LNCaP clone FGC (cell line): ENCODE data around the gene PITPNC1.

Experiments
- DNase-seq: peaks from one replicate; pipeline ENCODE4 v3.0.0-alpha.2; 2011; ENCODE audit warnings: low read depth
- H3K4me3 ChIP-seq: 2 replicates; pipeline ENCODE4 v1.5.1; 2011; ENCODE audit warnings: mild to moderate bottlenecking, low read depth, low read length, control low read depth
- CTCF ChIP-seq: IDR thresholded peaks from 2 replicates; pipeline ENCODE4 v1.5.1; 2012; ENCODE audit warnings: mild to moderate bottlenecking; ENCODE audit not compliant: control insufficient read depth, insufficient read depth; ENCODE audit errors: extremely low read depth

The PITPNC1 gene

GRCh38 chr17:67435122-67435521, 58.0 kb downstream of the PITPNC1 start:
- no peak for DNase-seq
- no peak for TF ChIP-seq CTCF
- no peak overlapping the region for H3K4me3 ChIP-seq

- no peak for DNase-seq
- no peak overlapping the region for H3K4me3 ChIP-seq
- no peak for TF ChIP-seq CTCF
These were observed 58.7 kb downstream of the PITPNC1 start for GRCh38 chr17:67435786-67436185.

- DNase-seq = no peak
- TF ChIP-seq CTCF = no peak
- H3K4me3 ChIP-seq = no peak overlapping the region
These were observed 59.2 kb downstream of the PITPNC1 start for GRCh38 chr17:67436233-67436632.

GRCh38 chr17:67438667-67439066, 61.6 kb downstream of the PITPNC1 start:
- no peak for DNase-seq
- H3K4me3 ChIP-seq = no peak overlapping the region
- TF ChIP-seq CTCF = no peak

GRCh38 chr17:67439269-67439668, 62.2 kb downstream of the PITPNC1 start:
- TF ChIP-seq CTCF = no peak

GRCh38 chr17:67440277-67441051, 63.4 kb downstream of the PITPNC1 start:
- TF ChIP-seq CTCF = no peak
- DNase-seq = no peak
- H3K4me3 ChIP-seq = no peak overlapping the region

More at GRCh38 chr17:67439269-67439668, 62.2 kb downstream of the PITPNC1 start:
- no peak for DNase-seq
- H3K4me3 ChIP-seq = no peak overlapping the region
